ENCODE data around the gene BACE2. TPM values are rescaled to one million over a fixed set of nuclear protein-coding genes. Genes with fewer than 3 reads are reported as not detected.

The BACE2 gene
- total and polyA plus RNA-seq, 7 donors, result 5.3 to 16.0 (median 7.2) TPM

GRCh38 chr21:41219498-41220207 lies 51.7 kb downstream of the BACE2 start:
- no peaks in the 10 kb centered on the region for H3K4me1 ChIP-seq
- DNase-seq (no peak), ATAC-seq (no peak)
- intact Hi-C loops (cut with DNase I), result no loop called here
- no peaks in the 10 kb centered on the region for H3K36me3 ChIP-seq (ENCODE audit: insufficient read depth in 1 of 2, low read depth in 1 of 2)
- H3K9me3 ChIP-seq, result no peaks in the 10 kb centered on the region
- H3K4me3 ChIP-seq, result no peak overlapping the region
- 90 to 92% (median 91%) methylated on average over 14 of the region's 14 CpGs for WGBS, 3 donors
- no peaks in the 10 kb centered on the region for H3K27me3 ChIP-seq (ENCODE audit: insufficient read depth in 3 of 3, low read length in 2 of 3)
- TF ChIP-seq, protein P1, sequence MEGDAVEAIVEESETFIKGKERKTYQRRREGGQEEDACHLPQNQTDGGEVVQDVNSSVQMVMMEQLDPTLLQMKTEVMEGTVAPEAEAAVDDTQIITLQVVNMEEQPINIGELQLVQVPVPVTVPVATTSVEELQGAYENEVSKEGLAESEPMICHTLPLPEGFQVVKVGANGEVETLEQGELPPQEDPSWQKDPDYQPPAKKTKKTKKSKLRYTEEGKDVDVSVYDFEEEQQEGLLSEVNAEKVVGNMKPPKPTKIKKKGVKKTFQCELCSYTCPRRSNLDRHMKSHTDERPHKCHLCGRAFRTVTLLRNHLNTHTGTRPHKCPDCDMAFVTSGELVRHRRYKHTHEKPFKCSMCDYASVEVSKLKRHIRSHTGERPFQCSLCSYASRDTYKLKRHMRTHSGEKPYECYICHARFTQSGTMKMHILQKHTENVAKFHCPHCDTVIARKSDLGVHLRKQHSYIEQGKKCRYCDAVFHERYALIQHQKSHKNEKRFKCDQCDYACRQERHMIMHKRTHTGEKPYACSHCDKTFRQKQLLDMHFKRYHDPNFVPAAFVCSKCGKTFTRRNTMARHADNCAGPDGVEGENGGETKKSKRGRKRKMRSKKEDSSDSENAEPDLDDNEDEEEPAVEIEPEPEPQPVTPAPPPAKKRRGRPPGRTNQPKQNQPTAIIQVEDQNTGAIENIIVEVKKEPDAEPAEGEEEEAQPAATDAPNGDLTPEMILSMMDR (IDR thresholded peaks at IDR 0.05), result no peak
- no peak overlapping the region for H3K27ac ChIP-seq

DNA sequence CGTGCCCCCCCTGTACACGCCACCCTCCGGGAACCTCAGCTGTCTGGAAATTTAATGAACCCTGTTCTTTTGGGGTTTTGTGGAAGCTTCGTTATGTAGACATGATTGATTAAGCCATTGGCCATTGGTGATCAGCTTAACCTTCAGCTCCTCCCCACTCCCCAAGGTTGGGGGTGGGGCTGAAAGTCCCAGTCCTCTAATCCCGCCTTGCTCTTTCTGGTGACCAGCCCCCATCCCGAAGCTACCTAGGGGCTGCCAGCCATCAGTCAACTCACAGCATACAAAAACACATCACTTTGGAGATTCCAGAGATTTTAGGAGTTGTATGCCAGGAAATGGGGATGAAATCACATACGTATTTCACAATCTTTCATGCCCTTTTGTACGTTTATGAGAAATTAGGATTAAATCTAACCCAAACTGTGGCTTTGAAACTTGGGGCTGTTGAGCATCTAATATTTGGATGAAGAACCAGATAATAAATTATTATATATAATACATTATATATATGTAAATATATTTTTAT lies 52.3 kb downstream of the BACE2 start:
- Histone ChIP-seq H3K27me3 (ENCODE audit: insufficient read depth in 3 of 3, low read length in 2 of 3) (no peaks in the 10 kb centered on the region), H3K4me1 (no peaks in the 10 kb centered on the region), H3K27ac (no peak overlapping the region), H3K9me3 (no peaks in the 10 kb centered on the region), H3K4me3 (no peak overlapping the region), H3K36me3 (ENCODE audit: insufficient read depth in 1 of 2, low read depth in 1 of 2) (no peaks in the 10 kb centered on the region)
- no peak for DNase-seq
- ATAC-seq, result no peak
- 85 to 90% (median 88%) methylated on average over 8 of the region's 8 CpGs for WGBS, 3 donors
- intact Hi-C loops (cut with DNase I), result no loop called here
- TF ChIP-seq, protein P1 (IDR thresholded peaks at IDR 0.05), result no peak

GRCh38 chr21:41222247-41223068 lies 54.5 kb downstream of the BACE2 start:
- H3K27ac ChIP-seq, result no peak overlapping the region
- ATAC-seq, result no peak
- no peaks in the 10 kb centered on the region for H3K27me3 ChIP-seq (ENCODE audit: insufficient read depth in 3 of 3, low read length in 2 of 3)
- no peaks in the 10 kb centered on the region for H3K4me1 ChIP-seq
- intact Hi-C loops (cut with DNase I), result no loop called here
- no peak overlapping the region for H3K4me3 ChIP-seq
- H3K36me3 ChIP-seq (ENCODE audit: insufficient read depth in 1 of 2, low read depth in 1 of 2), result peaks cover 4 to 5% of the 10 kb centered on the region in 2 donors
- WGBS, 3 donors, result 85 to 91% (median 88%) methylated on average over 18 to 19 of the region's 19 CpGs
- DNase-seq, result no peak
- TF ChIP-seq, protein P1 (IDR thresholded peaks at IDR 0.05), result no peak
- H3K9me3 ChIP-seq, result no peaks in the 10 kb centered on the region

DNA sequence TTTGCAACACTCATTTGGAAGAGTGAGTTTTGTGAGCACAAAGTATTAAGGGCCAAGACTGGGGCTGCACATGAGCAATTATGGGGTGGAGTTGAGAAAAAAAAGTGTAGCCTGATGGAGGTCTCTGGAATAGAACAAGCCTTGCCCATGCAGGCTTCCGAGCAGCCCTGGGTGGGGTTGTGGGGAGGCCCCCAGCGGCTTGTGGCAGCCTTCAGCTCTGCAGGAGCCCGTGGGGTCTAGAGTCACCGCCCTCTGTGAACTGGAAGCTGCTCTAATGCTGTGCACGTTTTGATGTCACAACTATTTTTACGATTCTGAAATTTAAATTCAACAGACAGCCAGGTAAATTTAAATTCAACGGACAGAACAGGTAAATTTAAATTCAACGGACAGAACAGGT lies 58.9 kb downstream of the BACE2 start:
- H3K36me3 ChIP-seq (ENCODE audit: insufficient read depth in 1 of 2, low read depth in 1 of 2), result peaks cover 4 to 9% of the 10 kb centered on the region in 2 donors
- no peaks in the 10 kb centered on the region for H3K27me3 ChIP-seq (ENCODE audit: insufficient read depth in 3 of 3, low read length in 2 of 3)
- 86 to 95% (median 94%) methylated on average over 8 of the region's 8 CpGs for WGBS, 3 donors
- TF ChIP-seq, protein P1 (IDR thresholded peaks at IDR 0.05), result no peak
- intact Hi-C loops (cut with DNase I), result no loop called here
- H3K27ac ChIP-seq, result no peak overlapping the region
- H3K4me1 ChIP-seq, result no peaks in the 10 kb centered on the region
- no peak for ATAC-seq
- no peak for DNase-seq
- no peaks in the 10 kb centered on the region for H3K9me3 ChIP-seq
- H3K4me3 ChIP-seq, result no peak overlapping the region

Data from psoas muscle (tissue), 8 donors.